Measurements from ENCODE around the gene PKNOX2.

Gene PKNOX2

GRCh38 chr11:125389339-125390166, 225.0 kb downstream of the PKNOX2 start:
- DNase-seq = no peak
- H3K4me1 Mint-ChIP-seq = peaks cover 20% of the 10 kb centered on the region
- TF ChIP-seq CTCF (IDR thresholded peaks at IDR 0.05) = no peak
- no peak overlapping the region for H3K27ac Mint-ChIP-seq
- H3K36me3 Mint-ChIP-seq (ENCODE audit: low read depth) = peaks cover 75% of the 10 kb centered on the region
- H3K27me3 Mint-ChIP-seq (ENCODE audit: low read depth, poor library complexity) = peaks cover 12% of the 10 kb centered on the region
- no peak overlapping the region for H3K4me3 Mint-ChIP-seq
- no peaks in the 10 kb centered on the region for H3K9me3 Mint-ChIP-seq

GRCh38 chr11:125390946-125391345, 226.4 kb downstream of the PKNOX2 start:
- Mint-ChIP-seq H3K4me1 (peaks cover 20% of the 10 kb centered on the region), H3K36me3 (ENCODE audit: low read depth) (peaks cover 67% of the 10 kb centered on the region), H3K27me3 (ENCODE audit: low read depth, poor library complexity) (peaks cover 12% of the 10 kb centered on the region), H3K27ac (no peak overlapping the region), H3K4me3 (no peak overlapping the region), H3K9me3 (no peaks in the 10 kb centered on the region)
- TF ChIP-seq CTCF (IDR thresholded peaks at IDR 0.05) = no peak
- DNase-seq = no peak

GRCh38 chr11:125393331-125393730, 228.8 kb downstream of the PKNOX2 start:
- no peak overlapping the region for H3K4me3 Mint-ChIP-seq
- H3K27ac Mint-ChIP-seq = no peak overlapping the region
- H3K27me3 Mint-ChIP-seq (ENCODE audit: low read depth, poor library complexity) = peaks cover 14% of the 10 kb centered on the region

GRCh38 chr11:125394296-125394695, 229.7 kb downstream of the PKNOX2 start:
- Mint-ChIP-seq H3K9me3 (no peaks in the 10 kb centered on the region), H3K27ac (no peak overlapping the region), H3K36me3 (ENCODE audit: low read depth) (peaks cover 71% of the 10 kb centered on the region), H3K4me1 (peaks cover 5% of the 10 kb centered on the region), H3K27me3 (ENCODE audit: low read depth, poor library complexity) (peaks cover 10% of the 10 kb centered on the region), H3K4me3 (no peak overlapping the region)
- no peak for DNase-seq
- no peak for TF ChIP-seq CTCF (IDR thresholded peaks at IDR 0.05)

More at GRCh38 chr11:125393331-125393730, 228.8 kb downstream of the PKNOX2 start:
- Mint-ChIP-seq H3K4me1 (peaks cover 9% of the 10 kb centered on the region), H3K9me3 (no peaks in the 10 kb centered on the region), H3K36me3 (ENCODE audit: low read depth) (peaks cover 64% of the 10 kb centered on the region)
- no peak for TF ChIP-seq CTCF (IDR thresholded peaks at IDR 0.05)
- no peak for DNase-seq

GRCh38 chr11:125397421-125397820, 232.9 kb downstream of the PKNOX2 start:
- Mint-ChIP-seq H3K36me3 (ENCODE audit: low read depth) (peaks cover 50% of the 10 kb centered on the region), H3K27ac (no peak overlapping the region), H3K4me3 (no peak overlapping the region), H3K4me1 (peaks cover 34% of the 10 kb centered on the region), H3K27me3 (ENCODE audit: low read depth, poor library complexity) (peaks cover 6% of the 10 kb centered on the region), H3K9me3 (no peaks in the 10 kb centered on the region)
- no peak for DNase-seq
- no peak for TF ChIP-seq CTCF (IDR thresholded peaks at IDR 0.05)

GRCh38 chr11:125398475-125398874, 233.9 kb downstream of the PKNOX2 start:
- Mint-ChIP-seq H3K27ac (no peak overlapping the region), H3K9me3 (no peaks in the 10 kb centered on the region), H3K4me3 (no peak overlapping the region), H3K36me3 (ENCODE audit: low read depth) (peaks cover 44% of the 10 kb centered on the region), H3K4me1 (peaks cover 45% of the 10 kb centered on the region), H3K27me3 (ENCODE audit: low read depth, poor library complexity) (peaks cover 6% of the 10 kb centered on the region)
- TF ChIP-seq CTCF (IDR thresholded peaks at IDR 0.05) = no peak
- no peak for DNase-seq
